ENCODE data around the gene PRKG1. TPM values are rescaled to one million over a fixed set of nuclear protein-coding genes. Genes with fewer than 3 reads are reported as not detected.

Gene PRKG1
- polyA plus RNA-seq, 3 donors: not detected

GRCh38 chr10:51394039-51394438, 319.8 kb downstream of the PRKG1 start:
- no peak for TF ChIP-seq CTCF (IDR thresholded peaks at IDR 0.05)
- H3K9ac ChIP-seq (ENCODE audit: insufficient read depth, low read length, poor library complexity, severe bottlenecking): no peak overlapping the region

GRCh38 chr10:51397244-51397643, 323.0 kb downstream of the PRKG1 start:
- intact Hi-C loops (cut with micrococcal nuclease): no loop called here
- H3K4me1 Mint-ChIP-seq: no peaks in the 10 kb centered on the region

More at GRCh38 chr10:51394039-51394438, 319.8 kb downstream of the PRKG1 start:
- Mint-ChIP-seq H3K36me3 (no peaks in the 10 kb centered on the region), H3K4me3 (no peak overlapping the region), H3K9me3 (no peaks in the 10 kb centered on the region), H3K27ac (no peak overlapping the region), H3K27me3 (ENCODE audit: low read depth in 3 of 3) (no peaks in the 10 kb centered on the region), H3K4me1 (no peaks in the 10 kb centered on the region)
- H3K4me2 ChIP-seq (replicated peaks; ENCODE audit: extremely low read depth, low read length, poor library complexity, severe bottlenecking): no peak overlapping the region
- H3K4me3 ChIP-seq (replicated peaks in 1 of 3; ENCODE audit: low read depth in 2 of 3, low read length in 3 of 3): no peak overlapping the region
- no peaks in the 10 kb centered on the region for H3K27me3 ChIP-seq (ENCODE audit: control insufficient read depth in 2 of 2, insufficient read depth in 2 of 2, low read length in 2 of 2)
- H3K36me3 ChIP-seq (replicated peaks in 1 of 2; ENCODE audit: control insufficient read depth in 1 of 2, insufficient read depth in 2 of 2, low read length in 2 of 2): no peaks in the 10 kb centered on the region
- no peaks in the 10 kb centered on the region for H4K20me1 ChIP-seq (ENCODE audit: insufficient read depth, low read length)
- H3K9me3 ChIP-seq (replicated peaks in 1 of 2; ENCODE audit: control insufficient read depth in 1 of 2, insufficient read depth in 1 of 2, low read length in 2 of 2): no peaks in the 10 kb centered on the region
- DNase-seq: no peak
- H2AFZ ChIP-seq (ENCODE audit: insufficient read depth, low read depth, low read length, poor library complexity, severe bottlenecking): no peak overlapping the region
- H3K79me2 ChIP-seq (ENCODE audit: insufficient read depth, low read length): no peaks in the 10 kb centered on the region
- no peak overlapping the region for H3K27ac ChIP-seq (ENCODE audit: low read depth in 1 of 2, low read length in 2 of 2)
- WGBS (ENCODE audit: insufficient coverage): 100% methylated on average over 2 of the region's 3 CpGs
- intact Hi-C loops (cut with micrococcal nuclease): no loop called here
- H3K4me1 ChIP-seq (ENCODE audit: control insufficient read depth in 1 of 2, insufficient read depth in 2 of 2, low read length in 2 of 2): no peaks in the 10 kb centered on the region

More at GRCh38 chr10:51397244-51397643, 323.0 kb downstream of the PRKG1 start:
- Mint-ChIP-seq H3K27ac (no peak overlapping the region), H3K27me3 (ENCODE audit: low read depth in 3 of 3) (no peaks in the 10 kb centered on the region), H3K9me3 (no peaks in the 10 kb centered on the region), H3K4me3 (no peak overlapping the region), H3K36me3 (no peaks in the 10 kb centered on the region)
- no peak for DNase-seq
- no peaks in the 10 kb centered on the region for H4K20me1 ChIP-seq (ENCODE audit: insufficient read depth, low read length)
- no peak for TF ChIP-seq CTCF (IDR thresholded peaks at IDR 0.05)
- WGBS (ENCODE audit: insufficient coverage): no CpG with 5 or more reads among the region's 3 CpGs
- no peaks in the 10 kb centered on the region for H3K27me3 ChIP-seq (ENCODE audit: control insufficient read depth in 2 of 2, insufficient read depth in 2 of 2, low read length in 2 of 2)
- no peaks in the 10 kb centered on the region for H3K4me1 ChIP-seq (ENCODE audit: control insufficient read depth in 1 of 2, insufficient read depth in 2 of 2, low read length in 2 of 2)
- H3K79me2 ChIP-seq (ENCODE audit: insufficient read depth, low read length): no peaks in the 10 kb centered on the region
- H3K4me3 ChIP-seq (replicated peaks in 1 of 3; ENCODE audit: low read depth in 2 of 3, low read length in 3 of 3): no peak overlapping the region
- H3K9ac ChIP-seq (ENCODE audit: insufficient read depth, low read length, poor library complexity, severe bottlenecking): no peak overlapping the region
- no peaks in the 10 kb centered on the region for H3K9me3 ChIP-seq (replicated peaks in 1 of 2; ENCODE audit: control insufficient read depth in 1 of 2, insufficient read depth in 1 of 2, low read length in 2 of 2)
- H3K36me3 ChIP-seq (replicated peaks in 1 of 2; ENCODE audit: control insufficient read depth in 1 of 2, insufficient read depth in 2 of 2, low read length in 2 of 2): no peaks in the 10 kb centered on the region
- H3K4me2 ChIP-seq (replicated peaks; ENCODE audit: extremely low read depth, low read length, poor library complexity, severe bottlenecking): no peak overlapping the region
- no peak overlapping the region for H2AFZ ChIP-seq (ENCODE audit: insufficient read depth, low read depth, low read length, poor library complexity, severe bottlenecking)
- no peak overlapping the region for H3K27ac ChIP-seq (ENCODE audit: low read depth in 1 of 2, low read length in 2 of 2)
